ENCODE results near the gene RUVBL2. TPM values are rescaled to one million over a fixed set of nuclear protein-coding genes. Genes with fewer than 3 reads are reported as not detected.
"Not testable (repeated sequence)": the region's sequence is repeated elsewhere in the genome, so short reads cannot be mapped to it uniquely, and the experiment has no call there.

RUVBL2 gene
- total RNA-seq, 1 experiment from 2014 or later: 130 TPM

DNA sequence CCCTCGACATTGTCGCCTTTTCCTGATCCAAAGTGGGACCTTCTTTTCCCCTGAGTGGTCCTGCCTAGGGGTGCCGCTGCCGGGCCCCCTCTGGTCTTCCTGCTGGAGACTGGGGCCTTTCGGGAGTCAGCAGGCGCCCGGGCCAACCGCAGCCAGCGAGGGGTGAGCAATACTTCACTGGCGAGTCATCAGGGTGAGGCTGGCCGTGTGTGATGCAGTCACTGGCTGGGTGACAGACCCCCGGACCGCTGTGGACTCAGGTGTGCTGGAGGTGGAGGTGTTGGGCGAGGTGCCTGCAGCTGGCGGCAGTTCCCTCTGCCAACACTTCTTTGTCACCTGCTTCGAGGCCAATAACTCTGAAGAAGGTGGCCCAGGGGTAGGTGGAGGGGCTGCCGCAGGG lies 48.5 kb downstream of the RUVBL2 start:
- no peak overlapping the region for H2BK20ac ChIP-seq (ENCODE audit: low read depth, low read length, poor library complexity, severe bottlenecking)
- no peak overlapping the region for H2AK5ac ChIP-seq (ENCODE audit: insufficient read length, low read length)
- no peaks in the 10 kb centered on the region for H4K20me1 ChIP-seq (ENCODE audit: control insufficient read depth, insufficient read depth, insufficient read length)
- H3K9me3 ChIP-seq (ENCODE audit: control insufficient read depth, low read depth, low read length): no peaks in the 10 kb centered on the region
- peaks cover 6 to 9% of the 10 kb centered on the region in 2 experiments for H3K4me1 Mint-ChIP-seq
- H3K9ac ChIP-seq (ENCODE audit: extremely low read depth, insufficient read length, low read length): no peak overlapping the region
- TF ChIP-seq, protein P1, sequence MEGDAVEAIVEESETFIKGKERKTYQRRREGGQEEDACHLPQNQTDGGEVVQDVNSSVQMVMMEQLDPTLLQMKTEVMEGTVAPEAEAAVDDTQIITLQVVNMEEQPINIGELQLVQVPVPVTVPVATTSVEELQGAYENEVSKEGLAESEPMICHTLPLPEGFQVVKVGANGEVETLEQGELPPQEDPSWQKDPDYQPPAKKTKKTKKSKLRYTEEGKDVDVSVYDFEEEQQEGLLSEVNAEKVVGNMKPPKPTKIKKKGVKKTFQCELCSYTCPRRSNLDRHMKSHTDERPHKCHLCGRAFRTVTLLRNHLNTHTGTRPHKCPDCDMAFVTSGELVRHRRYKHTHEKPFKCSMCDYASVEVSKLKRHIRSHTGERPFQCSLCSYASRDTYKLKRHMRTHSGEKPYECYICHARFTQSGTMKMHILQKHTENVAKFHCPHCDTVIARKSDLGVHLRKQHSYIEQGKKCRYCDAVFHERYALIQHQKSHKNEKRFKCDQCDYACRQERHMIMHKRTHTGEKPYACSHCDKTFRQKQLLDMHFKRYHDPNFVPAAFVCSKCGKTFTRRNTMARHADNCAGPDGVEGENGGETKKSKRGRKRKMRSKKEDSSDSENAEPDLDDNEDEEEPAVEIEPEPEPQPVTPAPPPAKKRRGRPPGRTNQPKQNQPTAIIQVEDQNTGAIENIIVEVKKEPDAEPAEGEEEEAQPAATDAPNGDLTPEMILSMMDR (conservative IDR thresholded peaks at IDR 0.05): no peak
- H2BK120ac ChIP-seq (ENCODE audit: low read depth, low read length, poor library complexity, severe bottlenecking): no peak overlapping the region
- no peak overlapping the region for H2BK15ac ChIP-seq (ENCODE audit: low read depth, low read length)
- no peak overlapping the region for H3K4me2 ChIP-seq (ENCODE audit: insufficient read depth, insufficient read length, low read length)
- no peak overlapping the region for H3K4me3 Mint-ChIP-seq
- peaks cover 25% of the 10 kb centered on the region for H3K27me3 Mint-ChIP-seq (ENCODE audit: low read depth)
- no peak overlapping the region for H3K14ac ChIP-seq (ENCODE audit: insufficient read depth, low read length)
- H3T11ph ChIP-seq (ENCODE audit: low read length): no peak overlapping the region
- no peaks in the 10 kb centered on the region for H3K79me2 ChIP-seq (ENCODE audit: insufficient read depth, low read length)
- H3K36me3 Mint-ChIP-seq (ENCODE audit: insufficient read depth in 1 of 3, low read depth in 3 of 3): no peaks in the 10 kb centered on the region
- H3K79me1 ChIP-seq (ENCODE audit: insufficient read depth, low read depth, low read length, poor library complexity, severe bottlenecking): no peaks in the 10 kb centered on the region
- H3K4me1 ChIP-seq (ENCODE audit: insufficient read depth, low read length): no peaks in the 10 kb centered on the region
- H4K91ac ChIP-seq (ENCODE audit: insufficient read length, low read depth, low read length): no peak overlapping the region
- H4K8ac ChIP-seq (replicated peaks; ENCODE audit: insufficient read length, low read depth, low read length): no peak overlapping the region
- no peaks in the 10 kb centered on the region for H3K27me3 ChIP-seq (ENCODE audit: insufficient read depth, low read length)
- H2BK12ac ChIP-seq (ENCODE audit: insufficient read length, low read depth, low read length): no peak overlapping the region
- no peaks in the 10 kb centered on the region for H3K9me3 Mint-ChIP-seq
- no peak for DNase-seq
- H3K18ac ChIP-seq (ENCODE audit: insufficient read length, low read depth, low read length): no peak overlapping the region
- no peak overlapping the region for H3K27ac ChIP-seq (ENCODE audit: insufficient read length, low read depth, low read length)
- no peak overlapping the region for H4K5ac ChIP-seq (ENCODE audit: insufficient read length, low read depth, low read length)
- WGBS (ENCODE audit: extremely low coverage, insufficient read length, low lambda C conversion rate): no CpG with 5 or more reads among the region's 17 CpGs
- no peak overlapping the region for H2BK5ac ChIP-seq (ENCODE audit: insufficient read length, low read length)
- no peak overlapping the region for H3K4ac ChIP-seq (ENCODE audit: low read depth, low read length)
- H3K23ac ChIP-seq (ENCODE audit: insufficient read length, low read depth, low read length): no peak overlapping the region
- H3K56ac ChIP-seq (ENCODE audit: insufficient read length, low read depth, low read length): no peak overlapping the region
- H3K23me2 ChIP-seq (ENCODE audit: insufficient read length, low read depth, low read length, poor library complexity, severe bottlenecking): no peaks in the 10 kb centered on the region
- no peak overlapping the region; a peak in 1 of 7 replicates for H3K27ac Mint-ChIP-seq
- no peak overlapping the region for H2AFZ ChIP-seq (ENCODE audit: low read length)

DNA sequence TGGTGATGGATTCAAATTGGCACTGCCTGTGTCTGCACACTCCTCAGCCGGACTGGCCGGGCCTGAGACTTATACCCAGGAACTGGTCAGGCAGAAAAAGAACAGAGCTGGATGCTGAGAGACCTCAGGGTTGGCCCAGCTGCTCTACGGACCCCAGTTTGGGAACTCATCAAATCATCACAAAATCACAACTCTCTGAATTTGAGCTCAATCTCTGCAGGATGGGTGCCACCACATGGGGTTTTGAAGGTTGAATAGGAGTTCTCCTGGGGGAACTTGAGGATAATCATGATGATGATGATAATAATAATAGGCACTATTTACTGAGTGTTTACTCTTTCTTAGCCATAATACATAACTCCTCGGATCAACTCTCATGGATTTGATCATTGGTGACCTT lies 49.0 kb downstream of the RUVBL2 start:
- H3K4me3 Mint-ChIP-seq; H3K79me1 ChIP-seq (ENCODE audit: insufficient read depth, low read depth, low read length, poor library complexity, severe bottlenecking); H3K27ac Mint-ChIP-seq; H3K27me3 ChIP-seq (ENCODE audit: insufficient read depth, low read length); H3K4me1 ChIP-seq (ENCODE audit: insufficient read depth, low read length); H3K4me2 ChIP-seq (ENCODE audit: insufficient read depth, insufficient read length, low read length); H2BK120ac ChIP-seq (ENCODE audit: low read depth, low read length, poor library complexity, severe bottlenecking); H3K36me3 Mint-ChIP-seq (ENCODE audit: insufficient read depth in 1 of 3, low read depth in 3 of 3); H3K23ac ChIP-seq (ENCODE audit: insufficient read length, low read depth, low read length); H3K14ac ChIP-seq (ENCODE audit: insufficient read depth, low read length); H3K79me2 ChIP-seq (ENCODE audit: insufficient read depth, low read length); H3T11ph ChIP-seq (ENCODE audit: low read length); H2BK12ac ChIP-seq (ENCODE audit: insufficient read length, low read depth, low read length); H2BK5ac ChIP-seq (ENCODE audit: insufficient read length, low read length); H3K23me2 ChIP-seq (ENCODE audit: insufficient read length, low read depth, low read length, poor library complexity, severe bottlenecking); H3K9me3 ChIP-seq (ENCODE audit: control insufficient read depth, low read depth, low read length); H4K8ac ChIP-seq (replicated peaks; ENCODE audit: insufficient read length, low read depth, low read length); H2BK20ac ChIP-seq (ENCODE audit: low read depth, low read length, poor library complexity, severe bottlenecking); H3K4me1 Mint-ChIP-seq; H3K18ac ChIP-seq (ENCODE audit: insufficient read length, low read depth, low read length); DNase-seq; H2AFZ ChIP-seq (ENCODE audit: low read length); H3K27ac ChIP-seq (ENCODE audit: insufficient read length, low read depth, low read length); H4K91ac ChIP-seq (ENCODE audit: insufficient read length, low read depth, low read length); H3K9ac ChIP-seq (ENCODE audit: extremely low read depth, insufficient read length, low read length); H3K56ac ChIP-seq (ENCODE audit: insufficient read length, low read depth, low read length); H3K9me3 Mint-ChIP-seq; H4K20me1 ChIP-seq (ENCODE audit: control insufficient read depth, insufficient read depth, insufficient read length); H2AK5ac ChIP-seq (ENCODE audit: insufficient read length, low read length); H3K4ac ChIP-seq (ENCODE audit: low read depth, low read length); H2BK15ac ChIP-seq (ENCODE audit: low read depth, low read length); H4K5ac ChIP-seq (ENCODE audit: insufficient read length, low read depth, low read length): not testable (repeated sequence)
- peaks cover 25% of the 10 kb centered on the region for H3K27me3 Mint-ChIP-seq (ENCODE audit: low read depth)
- WGBS (ENCODE audit: extremely low coverage, insufficient read length, low lambda C conversion rate): no CpG with 5 or more reads among the region's 4 CpGs

Data from H9 (cell line).